ENCODE data around the gene SPTLC2. TPM values are rescaled to one million over a fixed set of nuclear protein-coding genes. Genes with fewer than 3 reads are reported as not detected.

Gene SPTLC2
- total RNA-seq, 1 experiment from 2014 or later: 32.6 TPM

- H3K79me2 ChIP-seq (ENCODE audit: insufficient read depth, low read length): no peaks in the 10 kb centered on the region
- no peak for TF ChIP-seq CTCF (conservative IDR thresholded peaks at IDR 0.05)
- H3K23me2 ChIP-seq (ENCODE audit: insufficient read length, low read depth, low read length, poor library complexity, severe bottlenecking): no peaks in the 10 kb centered on the region
- H2BK5ac ChIP-seq (ENCODE audit: insufficient read length, low read length): no peak overlapping the region
- no peak overlapping the region for H2BK120ac ChIP-seq (ENCODE audit: low read depth, low read length, poor library complexity, severe bottlenecking)
- no peak for DNase-seq
- no peak overlapping the region for H2AK5ac ChIP-seq (ENCODE audit: insufficient read length, low read length)
- no peaks in the 10 kb centered on the region for H3K79me1 ChIP-seq (ENCODE audit: insufficient read depth, low read depth, low read length, poor library complexity, severe bottlenecking)
- H3K56ac ChIP-seq (ENCODE audit: insufficient read length, low read depth, low read length): no peak overlapping the region
- H3K27me3 Mint-ChIP-seq (ENCODE audit: low read depth): no peaks in the 10 kb centered on the region; the same call in 1 of the 2 replicates
- no peak overlapping the region for H3K18ac ChIP-seq (ENCODE audit: insufficient read length, low read depth, low read length)
- no peaks in the 10 kb centered on the region for H3K9me3 ChIP-seq (ENCODE audit: control insufficient read depth, low read depth, low read length)
- H3K4me1 ChIP-seq (ENCODE audit: insufficient read depth, low read length): no peaks in the 10 kb centered on the region
- no peak overlapping the region for H3T11ph ChIP-seq (ENCODE audit: low read length)
- no peak overlapping the region for H3K4me2 ChIP-seq (ENCODE audit: insufficient read depth, insufficient read length, low read length)
- H3K4ac ChIP-seq (ENCODE audit: low read depth, low read length): no peak overlapping the region
- no peak overlapping the region for H3K14ac ChIP-seq (ENCODE audit: insufficient read depth, low read length)
- H3K4me1 Mint-ChIP-seq: peaks cover 17% of the 10 kb centered on the region in 2 experiments
- H3K27me3 ChIP-seq (ENCODE audit: insufficient read depth, low read length): no peaks in the 10 kb centered on the region
- peak overlapping the region in 2 of 3 experiments; percentile 7 to 64; a peak in 2 of 7 replicates for H3K27ac Mint-ChIP-seq
- H4K20me1 ChIP-seq (ENCODE audit: control insufficient read depth, insufficient read depth, insufficient read length): no peaks in the 10 kb centered on the region
- no peaks in the 10 kb centered on the region for H3K36me3 Mint-ChIP-seq (ENCODE audit: insufficient read depth in 1 of 3, low read depth in 3 of 3)
- no peaks in the 10 kb centered on the region for H3K9me3 Mint-ChIP-seq
- H2BK15ac ChIP-seq (ENCODE audit: low read depth, low read length): no peak overlapping the region
- no peak overlapping the region for H3K9ac ChIP-seq (ENCODE audit: extremely low read depth, insufficient read length, low read length)
- no peak overlapping the region for H3K23ac ChIP-seq (ENCODE audit: insufficient read length, low read depth, low read length)
- no peak overlapping the region for H3K27ac ChIP-seq (ENCODE audit: insufficient read length, low read depth, low read length)
- no peak overlapping the region for H4K8ac ChIP-seq (replicated peaks; ENCODE audit: insufficient read length, low read depth, low read length)
- no CpG with 5 or more reads among the region's 7 CpGs for WGBS (ENCODE audit: extremely low coverage, insufficient read length, low lambda C conversion rate)
- H2BK12ac ChIP-seq (ENCODE audit: insufficient read length, low read depth, low read length): no peak overlapping the region
- no peak overlapping the region for H2AFZ ChIP-seq (ENCODE audit: low read length)
- no peak overlapping the region for H2BK20ac ChIP-seq (ENCODE audit: low read depth, low read length, poor library complexity, severe bottlenecking)
- H3K4me3 Mint-ChIP-seq: no peak overlapping the region
- H4K5ac ChIP-seq (ENCODE audit: insufficient read length, low read depth, low read length): no peak overlapping the region
- no peak overlapping the region for H4K91ac ChIP-seq (ENCODE audit: insufficient read length, low read depth, low read length)
These were observed 44.3 kb upstream of the SPTLC2 start for GRCh38 chr14:77660754-77661153.
